Measurements from ENCODE around the gene MARK3. TPM values are rescaled to one million over a fixed set of nuclear protein-coding genes. Genes with fewer than 3 reads are reported as not detected.

Gene MARK3
- total and polyA plus RNA-seq, 2 donors (not counting 1 experiment from before 2014, with no cell fraction given) = 73.0 to 142 TPM

DNA sequence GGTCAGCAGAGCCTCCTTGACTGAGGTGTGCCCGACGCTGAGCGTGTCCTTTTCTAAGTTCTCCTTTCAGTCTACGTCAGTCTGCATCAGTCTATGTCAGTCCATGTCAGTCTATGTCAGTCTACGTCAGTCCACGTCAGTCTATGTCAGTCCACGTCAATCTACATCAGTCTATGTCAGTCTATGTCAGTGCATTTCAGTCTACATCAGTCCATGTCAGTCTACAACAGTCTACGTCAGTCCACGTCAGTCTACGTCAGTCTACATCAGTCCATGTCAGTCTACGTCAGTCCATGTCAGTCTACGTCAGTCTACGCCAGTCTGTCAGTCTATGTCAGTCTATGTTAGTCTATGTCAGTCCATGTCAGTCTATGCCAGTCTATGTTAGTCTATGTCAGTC lies 35.2 kb upstream of the MARK3 start:
- 91% methylated on average over 10 of the region's 13 CpGs for WGBS (ENCODE audit: insufficient coverage)
- no peak overlapping the region for H3K27ac ChIP-seq (ENCODE audit: low read length in 2 of 2)
- no peak overlapping the region for H3K4me3 ChIP-seq (ENCODE audit: control extremely low read depth in 1 of 5, extremely low read depth in 1 of 5, insufficient read depth in 1 of 5, low read depth in 2 of 5, low read length in 4 of 5)
- no peak for TF ChIP-seq EZH2 (IDR thresholded peaks at IDR 0.05; ENCODE audit: borderline replicate concordance, insufficient read depth, low read depth, low read length, poor library complexity, severe bottlenecking)
- TF ChIP-seq, protein P1, sequence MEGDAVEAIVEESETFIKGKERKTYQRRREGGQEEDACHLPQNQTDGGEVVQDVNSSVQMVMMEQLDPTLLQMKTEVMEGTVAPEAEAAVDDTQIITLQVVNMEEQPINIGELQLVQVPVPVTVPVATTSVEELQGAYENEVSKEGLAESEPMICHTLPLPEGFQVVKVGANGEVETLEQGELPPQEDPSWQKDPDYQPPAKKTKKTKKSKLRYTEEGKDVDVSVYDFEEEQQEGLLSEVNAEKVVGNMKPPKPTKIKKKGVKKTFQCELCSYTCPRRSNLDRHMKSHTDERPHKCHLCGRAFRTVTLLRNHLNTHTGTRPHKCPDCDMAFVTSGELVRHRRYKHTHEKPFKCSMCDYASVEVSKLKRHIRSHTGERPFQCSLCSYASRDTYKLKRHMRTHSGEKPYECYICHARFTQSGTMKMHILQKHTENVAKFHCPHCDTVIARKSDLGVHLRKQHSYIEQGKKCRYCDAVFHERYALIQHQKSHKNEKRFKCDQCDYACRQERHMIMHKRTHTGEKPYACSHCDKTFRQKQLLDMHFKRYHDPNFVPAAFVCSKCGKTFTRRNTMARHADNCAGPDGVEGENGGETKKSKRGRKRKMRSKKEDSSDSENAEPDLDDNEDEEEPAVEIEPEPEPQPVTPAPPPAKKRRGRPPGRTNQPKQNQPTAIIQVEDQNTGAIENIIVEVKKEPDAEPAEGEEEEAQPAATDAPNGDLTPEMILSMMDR (IDR thresholded peaks at IDR 0.05) = no peak
- Mint-ChIP-seq H3K27me3 (peaks cover 19% of the 10 kb centered on the region), H3K27ac (no peak overlapping the region), H3K9me3 (ENCODE audit: insufficient read depth) (no peaks in the 10 kb centered on the region), H3K4me3 (no peak overlapping the region), H3K4me1 (no peaks in the 10 kb centered on the region)
- H3K9me3 ChIP-seq (ENCODE audit: control extremely low read depth in 1 of 3, control insufficient read depth in 2 of 3, insufficient read depth in 1 of 3, low read length in 2 of 3) = no peaks in the 10 kb centered on the region
- H3K79me2 ChIP-seq (ENCODE audit: control insufficient read depth, insufficient read depth, low read length) = no peaks in the 10 kb centered on the region
- H3K4me1 ChIP-seq (ENCODE audit: control insufficient read depth in 2 of 2, insufficient read depth in 2 of 2, low read length in 2 of 2) = no peaks in the 10 kb centered on the region
- no peak for DNase-seq
- no peak overlapping the region for H3K9ac ChIP-seq (ENCODE audit: low read length)
- peaks cover 0 to under 1% of the 10 kb centered on the region in 2 experiments for H3K36me3 ChIP-seq (replicated peaks in 1 of 2; ENCODE audit: control extremely low read depth in 1 of 2, control insufficient read depth in 1 of 2, extremely low read depth in 1 of 2, insufficient read depth in 2 of 2, low read length in 1 of 2)
- ChIA-PET CTCF (no interaction called here), POLR2A (no interaction called here)
- intact Hi-C loops (cut with micrococcal nuclease) = no loop called here
- H3K4me2 ChIP-seq (replicated peaks; ENCODE audit: low read depth, low read length, poor library complexity, severe bottlenecking) = no peak overlapping the region
- no peaks in the 10 kb centered on the region for H4K20me1 ChIP-seq (ENCODE audit: control insufficient read depth, insufficient read depth, low read length, poor library complexity, severe bottlenecking)
- no peak for ATAC-seq (ENCODE audit: low read depth)
- H2AFZ ChIP-seq (ENCODE audit: insufficient read depth, low read depth, low read length, poor library complexity, severe bottlenecking) = no peak overlapping the region
- no peaks in the 10 kb centered on the region for H3K27me3 ChIP-seq (replicated peaks in 1 of 4; ENCODE audit: control extremely low read depth in 1 of 4, control insufficient read depth in 3 of 4, insufficient read depth in 4 of 4, low read length in 3 of 4)

DNA sequence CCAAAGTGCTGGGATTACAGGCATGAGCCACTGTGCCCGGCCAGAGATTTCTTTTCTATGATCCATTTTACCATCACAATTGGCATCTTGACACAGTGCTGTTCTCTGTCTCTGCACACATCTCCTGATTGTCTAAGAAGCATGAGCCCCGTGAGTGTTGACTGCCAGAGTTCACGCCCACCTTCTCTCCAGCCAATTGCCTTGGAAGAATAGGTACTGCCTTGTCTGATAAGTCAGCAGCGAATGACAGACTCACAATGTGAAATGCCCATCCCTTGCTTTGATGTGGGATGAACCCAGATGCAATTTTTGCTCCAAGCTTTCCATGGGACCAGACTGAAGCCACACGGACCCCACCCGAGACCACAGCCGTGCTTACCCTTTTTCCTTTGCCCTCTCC lies 31.9 kb upstream of the MARK3 start:
- H3K36me3 ChIP-seq (replicated peaks in 1 of 2; ENCODE audit: control extremely low read depth in 1 of 2, control insufficient read depth in 1 of 2, extremely low read depth in 1 of 2, insufficient read depth in 2 of 2, low read length in 1 of 2) = no peaks in the 10 kb centered on the region
- Mint-ChIP-seq H3K4me1 (no peaks in the 10 kb centered on the region), H3K4me3 (no peak overlapping the region), H3K27me3 (peaks cover 27% of the 10 kb centered on the region), H3K9me3 (ENCODE audit: insufficient read depth) (no peaks in the 10 kb centered on the region), H3K27ac (no peak overlapping the region)
- no peak overlapping the region for H2AFZ ChIP-seq (ENCODE audit: insufficient read depth, low read depth, low read length, poor library complexity, severe bottlenecking)
- H3K27ac ChIP-seq (ENCODE audit: low read length in 2 of 2) = no peak overlapping the region
- ATAC-seq (ENCODE audit: low read depth) (no peak), DNase-seq (no peak)
- intact Hi-C loops (cut with micrococcal nuclease) = no loop called here
- ChIA-PET POLR2A (no interaction called here), CTCF (no interaction called here)
- H3K4me2 ChIP-seq (replicated peaks; ENCODE audit: low read depth, low read length, poor library complexity, severe bottlenecking) = no peak overlapping the region
- H3K9ac ChIP-seq (ENCODE audit: low read length) = no peak overlapping the region
- H3K9me3 ChIP-seq (ENCODE audit: control extremely low read depth in 1 of 3, control insufficient read depth in 2 of 3, insufficient read depth in 1 of 3, low read length in 2 of 3) = no peaks in the 10 kb centered on the region
- H3K4me3 ChIP-seq (ENCODE audit: control extremely low read depth in 1 of 5, extremely low read depth in 1 of 5, insufficient read depth in 1 of 5, low read depth in 2 of 5, low read length in 4 of 5) = no peak overlapping the region
- 90% methylated on average over 6 of the region's 7 CpGs for WGBS (ENCODE audit: insufficient coverage)
- no peaks in the 10 kb centered on the region for H3K4me1 ChIP-seq (ENCODE audit: control insufficient read depth in 2 of 2, insufficient read depth in 2 of 2, low read length in 2 of 2)
- TF ChIP-seq EZH2 (IDR thresholded peaks at IDR 0.05; ENCODE audit: borderline replicate concordance, insufficient read depth, low read depth, low read length, poor library complexity, severe bottlenecking) = no peak
- TF ChIP-seq, protein P1 (IDR thresholded peaks at IDR 0.05) = no peak
- H3K27me3 ChIP-seq (replicated peaks in 1 of 4; ENCODE audit: control extremely low read depth in 1 of 4, control insufficient read depth in 3 of 4, insufficient read depth in 4 of 4, low read length in 3 of 4) = no peaks in the 10 kb centered on the region
- no peaks in the 10 kb centered on the region for H3K79me2 ChIP-seq (ENCODE audit: control insufficient read depth, insufficient read depth, low read length)
- H4K20me1 ChIP-seq (ENCODE audit: control insufficient read depth, insufficient read depth, low read length, poor library complexity, severe bottlenecking) = no peaks in the 10 kb centered on the region

All from B cell (primary cell).